GM19397 (cell line): Measurements from ENCODE around the gene ATXN1.

ENCODE experiments used
- ATAC-seq: cut with Tn5 transposase; IDR thresholded peaks from one replicate; pipeline ENCODE4 v1.9.1; 2021; ENCODE audit warnings: mild to moderate bottlenecking, moderate library complexity; ENCODE audit not compliant: unreplicated experiment

The ATXN1 gene

GRCh38 chr6:16747232-16748024 lies 13.8 kb downstream of the ATXN1 start:
- ATAC-seq, result no peak

GRCh38 chr6:16746812-16747211 lies 14.4 kb downstream of the ATXN1 start:
- ATAC-seq, result no peak

GRCh38 chr6:16746401-16746800 lies 14.9 kb downstream of the ATXN1 start:
- no peak for ATAC-seq

GRCh38 chr6:16743664-16744210 lies 17.5 kb downstream of the ATXN1 start:
- ATAC-seq, result no peak

- no peak for ATAC-seq
Observed at GRCh38 chr6:16742116-16742515, 19.1 kb downstream of the ATXN1 start.

- no peak for ATAC-seq
Observed at GRCh38 chr6:16741112-16742016, 19.9 kb downstream of the ATXN1 start.

GRCh38 chr6:16740097-16740496 lies 21.2 kb downstream of the ATXN1 start:
- ATAC-seq, result no peak

- ATAC-seq, result no peak
Observed at GRCh38 chr6:16739329-16739801, 21.9 kb downstream of the ATXN1 start.

GRCh38 chr6:16737925-16738324 lies 23.3 kb downstream of the ATXN1 start:
- ATAC-seq, result no peak

GRCh38 chr6:16736856-16737775 lies 24.1 kb downstream of the ATXN1 start:
- ATAC-seq, result no peak

GRCh38 chr6:16735014-16735413 lies 26.2 kb downstream of the ATXN1 start:
- no peak for ATAC-seq

GRCh38 chr6:16733085-16733484 lies 28.2 kb downstream of the ATXN1 start:
- ATAC-seq, result no peak

GRCh38 chr6:16731478-16732051 lies 29.7 kb downstream of the ATXN1 start:
- peak; percentile 90 for ATAC-seq

GRCh38 chr6:16730738-16731477 lies 30.4 kb downstream of the ATXN1 start:
- no peak for ATAC-seq

GRCh38 chr6:16729744-16730143 lies 31.5 kb downstream of the ATXN1 start:
- ATAC-seq, result no peak

- ATAC-seq, result no peak
Observed at GRCh38 chr6:16729183-16729691, 32.0 kb downstream of the ATXN1 start.

GRCh38 chr6:16728513-16729182 lies 32.6 kb downstream of the ATXN1 start:
- ATAC-seq, result no peak

GRCh38 chr6:16727996-16728395 lies 33.3 kb downstream of the ATXN1 start:
- no peak for ATAC-seq
